ENCODE measurements around the gene CPA2.

- no peak for TF ChIP-seq RARB (CRISPR knock-in tag; IDR thresholded peaks at IDR 0.05)
- TF ChIP-seq REST (IDR thresholded peaks at IDR 0.05), result no peak
- no peak for TF ChIP-seq NPAS2 (CRISPR knock-in tag; IDR thresholded peaks at IDR 0.05; ENCODE audit: borderline replicate concordance)
- no peak for TF ChIP-seq HDAC2 (IDR thresholded peaks at IDR 0.05)
- no peak for TF ChIP-seq CTCF (IDR thresholded peaks at IDR 0.05)
- TF ChIP-seq HOXA7 (CRISPR knock-in tag; IDR thresholded peaks at IDR 0.05), result no peak
- no peak for TF ChIP-seq CHD2 (IDR thresholded peaks at IDR 0.05; ENCODE audit: low read length, partially characterized antibody)
These were observed 278 bp downstream of the CPA2 start for GRCh38 chr7:130266961-130267321.

Data from A549 (cell line).